Measurements from ENCODE around the gene HEXD. TPM values are rescaled to one million over a fixed set of nuclear protein-coding genes. Genes with fewer than 3 reads are reported as not detected.
A peak's percentile ranks its signal among the peaks of the same experiment; 100 is the strongest.

The HEXD gene
- total RNA-seq, 4 donors from 2014 or later: 10.6 to 42.0 (median 12.9) TPM

GRCh38 chr17:82438401-82439193 lies 20.4 kb downstream of the HEXD start:
- DNase-seq: no peak
- intact Hi-C loops (cut with DNase I): no loop called here
- TF ChIP-seq POLR2A (IDR thresholded peaks at IDR 0.05): no peak
- TF ChIP-seq CTCF (IDR thresholded peaks at IDR 0.05): no peak
- Histone ChIP-seq H3K9me3 (no peaks in the 10 kb centered on the region), H3K27me3 (no peaks in the 10 kb centered on the region), H3K4me1 (peaks cover 0 to 42% (median 11%) of the 10 kb centered on the region in 3 donors), H3K4me3 (no peak overlapping the region), H3K27ac (no peak overlapping the region), H3K36me3 (peaks cover 6 to 81% (median 16%) of the 10 kb centered on the region in 3 donors)
- WGBS, 2 donors: 80 to 88% methylated on average over 2 to 6 of the region's 26 CpGs

GRCh38 chr17:82439194-82439828 lies 21.2 kb downstream of the HEXD start:
- no peak for TF ChIP-seq CTCF (IDR thresholded peaks at IDR 0.05)
- TF ChIP-seq POLR2A (IDR thresholded peaks at IDR 0.05): no peak

GRCh38 chr17:82439829-82440365 lies 21.8 kb downstream of the HEXD start:
- Histone ChIP-seq H3K27ac (no peak overlapping the region), H3K4me3 (no peak overlapping the region), H3K36me3 (peaks cover 6 to 86% (median 21%) of the 10 kb centered on the region in 3 donors), H3K4me1 (peaks cover 0 to 47% (median 16%) of the 10 kb centered on the region in 3 donors), H3K27me3 (no peaks in the 10 kb centered on the region), H3K9me3 (no peaks in the 10 kb centered on the region)
- no peak for DNase-seq
- 94% methylated on average over 20 of the region's 34 CpGs for whole genome bisulfite sequencing, 2 donors
- intact Hi-C loops (cut with DNase I): no loop called here
- TF ChIP-seq CTCF (IDR thresholded peaks at IDR 0.05): no peak
- no peak for TF ChIP-seq POLR2A (IDR thresholded peaks at IDR 0.05)

More at GRCh38 chr17:82439194-82439828, 21.2 kb downstream of the HEXD start:
- DNase-seq: no peak
- no peaks in the 10 kb centered on the region for H3K27me3 ChIP-seq
- WGBS, 2 donors: no CpG with 5 or more reads among the region's 29 CpGs
- H3K36me3 ChIP-seq: peaks cover 6 to 81% (median 19%) of the 10 kb centered on the region in 3 donors
- H3K9me3 ChIP-seq: no peaks in the 10 kb centered on the region
- H3K4me1 ChIP-seq: peaks cover 0 to 47% (median 11%) of the 10 kb centered on the region in 3 donors
- no peak overlapping the region for H3K27ac ChIP-seq
- intact Hi-C loops (cut with DNase I): no loop called here
- no peak overlapping the region for H3K4me3 ChIP-seq

- Histone ChIP-seq H3K27ac (peak overlapping the region in 2 of 4 donors; percentile 23 to 45), H3K36me3 (peaks cover 6 to 86% (median 21%) of the 10 kb centered on the region in 3 donors), H3K9me3 (no peaks in the 10 kb centered on the region), H3K4me3 (peak overlapping the region in 2 of 4 donors; percentile 4 to 30), H3K4me1 (peaks cover 3 to 52% (median 22%) of the 10 kb centered on the region in 3 donors), H3K27me3 (no peaks in the 10 kb centered on the region)
- TF ChIP-seq POLR2A (IDR thresholded peaks at IDR 0.05) (no peak), CTCF (IDR thresholded peaks at IDR 0.05) (no peak)
- WGBS, 2 donors: 70 to 78% methylated on average over 10 to 17 of the region's 22 CpGs
- intact Hi-C loops (cut with DNase I): no loop called here
- DNase-seq: no peak
Measured at GRCh38 chr17:82440469-82440981, 22.4 kb downstream of the HEXD start.

All from esophagus squamous epithelium (tissue), 5 donors.